ENCODE measurements around the gene RER1. TPM values are rescaled to one million over a fixed set of nuclear protein-coding genes. Genes with fewer than 3 reads are reported as not detected.

The RER1 gene, protein sequence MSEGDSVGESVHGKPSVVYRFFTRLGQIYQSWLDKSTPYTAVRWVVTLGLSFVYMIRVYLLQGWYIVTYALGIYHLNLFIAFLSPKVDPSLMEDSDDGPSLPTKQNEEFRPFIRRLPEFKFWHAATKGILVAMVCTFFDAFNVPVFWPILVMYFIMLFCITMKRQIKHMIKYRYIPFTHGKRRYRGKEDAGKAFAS
- total RNA-seq, result 59.8 and 66.5 TPM in 2 replicates

DNA sequence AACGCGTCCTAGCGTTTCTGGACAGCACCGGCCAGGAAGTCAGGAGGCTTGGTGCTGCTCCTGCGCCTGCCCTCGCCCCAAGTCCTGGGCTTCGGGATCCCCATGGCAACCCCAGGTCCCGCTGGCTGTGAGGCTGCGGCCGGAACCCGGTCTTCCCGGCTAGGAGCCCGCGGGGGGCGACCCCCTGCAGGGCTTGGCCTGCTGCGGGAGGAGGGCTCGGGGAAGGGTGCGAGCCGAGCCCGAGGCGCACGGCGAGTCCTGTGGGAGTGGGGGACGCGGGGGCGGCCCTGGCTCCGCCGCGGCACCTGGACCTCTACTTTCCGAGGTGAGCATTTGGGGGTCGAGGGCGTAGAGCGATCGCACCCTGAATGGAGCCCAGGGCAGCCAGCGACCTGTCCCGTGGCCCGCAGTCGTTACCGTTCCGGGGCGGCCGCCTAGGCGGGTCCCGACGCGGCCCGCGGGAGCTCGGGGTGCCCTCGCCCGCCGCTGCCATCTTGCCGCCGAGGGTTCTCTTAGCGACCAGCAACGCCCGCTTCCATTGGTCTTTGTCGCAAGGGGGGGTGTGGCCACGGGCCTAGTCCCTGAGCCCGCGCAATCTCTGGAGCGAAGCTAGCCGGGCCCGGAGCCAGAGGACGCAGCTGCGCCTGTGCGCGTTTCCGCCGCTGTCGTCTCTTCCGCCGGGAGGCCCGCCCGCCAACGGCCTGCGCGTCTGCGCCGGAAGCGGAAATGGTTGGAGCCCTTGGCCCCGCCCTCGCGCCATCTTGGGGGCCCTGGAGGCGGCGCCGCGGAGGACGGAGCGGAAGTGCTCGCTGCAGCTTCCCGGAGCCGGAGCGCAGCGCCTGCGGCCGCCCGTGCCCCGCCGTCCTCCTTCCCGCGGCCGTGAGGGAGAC lies at the start of gene RER1, which contains the start of gene MORN1:
RER1 (plus strand) TSS at position 801 of the 890 bp plus-strand sequence. CDS start 3,950 bp downstream, outside the sequence.
MORN1 (minus strand) TSS at position 514 of the 890 bp plus-strand sequence; CDS start at position 493, 21 bp downstream.

DNA sequence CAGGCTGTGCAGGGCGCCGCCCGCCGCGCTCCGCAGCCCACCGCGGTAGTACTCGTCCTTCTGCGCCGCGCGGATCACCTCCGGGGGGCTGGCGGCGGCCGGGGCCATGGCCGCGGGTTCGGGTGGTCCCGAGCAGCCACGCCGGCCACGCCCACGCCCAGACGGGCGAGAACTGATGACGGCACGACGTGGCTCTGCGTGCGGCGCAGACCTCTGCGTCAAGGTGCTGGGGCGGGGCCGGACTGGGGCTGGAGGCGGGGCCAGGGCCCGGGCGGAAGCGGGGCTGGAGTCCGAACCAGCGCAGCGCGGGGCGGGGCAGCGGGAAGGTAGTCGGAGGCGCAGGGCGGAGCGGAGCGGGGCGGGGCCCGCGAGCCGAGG lies 20.7 kb downstream of the RER1 start, which contains the start of gene PEX10:
PEX10 (minus strand) TSS at position 170 of the 378 bp plus-strand sequence; CDS start at position 108, 62 bp downstream.

Other genes starting within 250 kb of the RER1 start
- gene FAAP20, start 197.1 kb upstream of the RER1 start, total RNA-seq, result 29.2 and 38.4 TPM in 2 replicates
- gene SKI, start 163.5 kb upstream of the RER1 start, total RNA-seq, result 16.1 and 19.8 TPM in 2 replicates
- gene MORN1, start 287 bp upstream of the RER1 start, total RNA-seq, result 4.9 and 7.2 TPM in 2 replicates
- gene PEX10, start 20.7 kb downstream of the RER1 start, total RNA-seq, result 36.4 and 44.1 TPM in 2 replicates
- gene PLCH2, start 84.4 kb downstream of the RER1 start, total RNA-seq, result 91.0 and 107 TPM in 2 replicates
- 29.6 and 41.1 TPM in 2 replicates for gene PANK4, start 134.8 kb downstream of the RER1 start, total RNA-seq
- gene HES5, start 138.4 kb downstream of the RER1 start, total RNA-seq, result 2.2 and 5.1 TPM in 2 replicates
- gene TNFRSF14, start 164.5 kb downstream of the RER1 start, total RNA-seq, result 16.0 and 22.7 TPM in 2 replicates
- 10.0 and 12.8 TPM in 2 replicates for gene PRXL2B, start 194.9 kb downstream of the RER1 start, total RNA-seq
- gene MMEL1, start 241.2 kb downstream of the RER1 start, total RNA-seq, result 0.96 TPM in 1 of 2 replicates, not detected in the other